Kidney (tissue), 14 donors: ENCODE results near the gene TMEM108. TPM values are rescaled to one million over a fixed set of nuclear protein-coding genes. Genes with fewer than 3 reads are reported as not detected.

ENCODE experiments used
- DNase-seq, 5 donors: peaks; one replicate each; pipeline ENCODE4 v3.0.0-alpha.2; 2013 to 2020
- FAIRE-seq: peaks from 2 replicates; lab custom pipeline; 2012; peaks lifted over from hg19 to GRCh38; lab: Jason Lieb, UNC
- H3K27ac ChIP-seq, 2 donors: one replicate each; pipeline ENCODE4 v1.7.0; 2013; ENCODE audit warnings: low read depth in 2 of 2, low read length in 2 of 2, inconsistent platforms in 1 of 2
- H3K27me3 ChIP-seq: one replicate; pipeline ENCODE4 v1.7.1; 2013; ENCODE audit warnings: low read length, inconsistent platforms; ENCODE audit not compliant: control insufficient read depth, insufficient read depth
- H3K36me3 ChIP-seq, 3 donors: one replicate each; pipeline versions ENCODE4 v1.7.0 to v1.7.1; 2013; ENCODE audit warnings: low read length in 3 of 3, control low read depth in 1 of 3, inconsistent platforms in 1 of 3; ENCODE audit not compliant: insufficient read depth in 3 of 3, control insufficient read depth in 2 of 3
- H3K4me1 ChIP-seq, 3 donors: one replicate each; pipeline versions ENCODE4 v1.7.0 to v1.7.1; 2013; ENCODE audit warnings: low read length in 3 of 3, inconsistent platforms in 1 of 3, low read depth in 1 of 3; ENCODE audit not compliant: control insufficient read depth in 2 of 3, insufficient read depth in 2 of 3
- H3K4me3 ChIP-seq, 3 donors: one replicate each; pipeline versions ENCODE4 v1.7.0 to v1.8.1; 2013; ENCODE audit warnings: low read length in 3 of 3, control low read depth in 1 of 3, inconsistent platforms in 1 of 3
- H3K9ac ChIP-seq, 3 donors: one replicate each; pipeline versions ENCODE4 v1.7.0 to v1.7.1; 2013; ENCODE audit warnings: low read length in 3 of 3, control low read depth in 1 of 3, inconsistent platforms in 1 of 3
- H3K9me3 ChIP-seq, 3 donors: one replicate each; pipeline versions ENCODE4 v1.7.0 to v1.7.1; 2013; ENCODE audit warnings: low read length in 3 of 3, control low read depth in 1 of 3, inconsistent platforms in 1 of 3; ENCODE audit not compliant: control insufficient read depth in 2 of 3, insufficient read depth in 1 of 3
- intact Hi-C: fragments of 100-400 bp; cut with DNase I; formaldehyde crosslinking; loops from one replicate; pipeline ENCODE4 v1.11.1; 2022
- polyA plus RNA-seq: library from polyadenylated mRNA; stranded (reverse); fragments of 350-450 nt; fragmentation: Illumina TruSeq; extraction: RNeasy Lipid Tissue Mini Kit (QIAGEN cat#74804); gene quantifications from one replicate; pipeline ENCODE4 v1.2.3, GENCODE V29; 2014; ENCODE audit warnings: low read depth, low replicate concordance; ENCODE audit not compliant: insufficient read depth
- total RNA-seq: library from RNA; stranded (reverse); fragmentation: NEBNext Ultra II Directional; extraction: Animal tissue kit (Norgen Biotek cat#: 25700); gene quantifications from one replicate; pipeline ENCODE4 v1.2.1, GENCODE V29; 2021
- TF ChIP-seq, protein P1 (sequence below): IDR thresholded peaks from 3 replicates; pipeline ENCODE4 v1.5.1; 2012; ENCODE audit warnings: mild to moderate bottlenecking, moderate library complexity, borderline replicate concordance; ENCODE audit not compliant: insufficient read depth; ENCODE audit errors: extremely low read depth
- donor health status: control.
- donor health status: control.
- donor health status: control.
- donor health status: control.
- donor health status: control.
- donor health status: DM: yes; HTN: yes; CAD: no.
- donor health status: Normal renal cell carcinoma (clear cell type).

Gene TMEM108
- total and polyA plus RNA-seq, 2 donors from 2014 or later: 0.91 to 1.5 TPM

DNA sequence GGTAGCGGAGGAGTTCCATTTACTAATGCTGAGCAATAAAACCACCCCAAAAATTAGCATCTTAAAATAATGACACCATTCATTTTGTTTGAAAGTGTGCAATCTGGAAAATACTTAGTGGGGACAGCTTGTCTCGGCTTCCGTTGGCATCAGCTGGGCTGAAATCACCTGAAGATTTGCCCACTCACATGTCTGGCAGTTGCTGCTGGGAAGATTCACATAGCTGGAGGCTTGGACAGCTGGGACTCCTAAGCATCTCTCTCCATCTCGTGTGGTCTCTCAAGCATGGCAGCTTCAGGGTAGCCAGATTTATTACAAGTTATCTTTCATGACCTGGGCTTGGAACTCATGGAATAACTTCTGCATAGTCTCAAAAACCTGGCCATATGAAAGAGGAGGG lies 323.2 kb downstream of the TMEM108 start:
- H3K4me1 ChIP-seq: no peaks in the 10 kb centered on the region
- H3K9ac ChIP-seq: no peak overlapping the region
- DNase-seq (no peak), FAIRE-seq (no peak)
- no peaks in the 10 kb centered on the region for H3K36me3 ChIP-seq
- H3K9me3 ChIP-seq: no peaks in the 10 kb centered on the region
- no peaks in the 10 kb centered on the region for H3K27me3 ChIP-seq
- H3K4me3 ChIP-seq: no peak overlapping the region
- intact Hi-C loops: no loop called here
- TF ChIP-seq, protein P1, sequence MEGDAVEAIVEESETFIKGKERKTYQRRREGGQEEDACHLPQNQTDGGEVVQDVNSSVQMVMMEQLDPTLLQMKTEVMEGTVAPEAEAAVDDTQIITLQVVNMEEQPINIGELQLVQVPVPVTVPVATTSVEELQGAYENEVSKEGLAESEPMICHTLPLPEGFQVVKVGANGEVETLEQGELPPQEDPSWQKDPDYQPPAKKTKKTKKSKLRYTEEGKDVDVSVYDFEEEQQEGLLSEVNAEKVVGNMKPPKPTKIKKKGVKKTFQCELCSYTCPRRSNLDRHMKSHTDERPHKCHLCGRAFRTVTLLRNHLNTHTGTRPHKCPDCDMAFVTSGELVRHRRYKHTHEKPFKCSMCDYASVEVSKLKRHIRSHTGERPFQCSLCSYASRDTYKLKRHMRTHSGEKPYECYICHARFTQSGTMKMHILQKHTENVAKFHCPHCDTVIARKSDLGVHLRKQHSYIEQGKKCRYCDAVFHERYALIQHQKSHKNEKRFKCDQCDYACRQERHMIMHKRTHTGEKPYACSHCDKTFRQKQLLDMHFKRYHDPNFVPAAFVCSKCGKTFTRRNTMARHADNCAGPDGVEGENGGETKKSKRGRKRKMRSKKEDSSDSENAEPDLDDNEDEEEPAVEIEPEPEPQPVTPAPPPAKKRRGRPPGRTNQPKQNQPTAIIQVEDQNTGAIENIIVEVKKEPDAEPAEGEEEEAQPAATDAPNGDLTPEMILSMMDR: no peak
- H3K27ac ChIP-seq: no peak overlapping the region

DNA sequence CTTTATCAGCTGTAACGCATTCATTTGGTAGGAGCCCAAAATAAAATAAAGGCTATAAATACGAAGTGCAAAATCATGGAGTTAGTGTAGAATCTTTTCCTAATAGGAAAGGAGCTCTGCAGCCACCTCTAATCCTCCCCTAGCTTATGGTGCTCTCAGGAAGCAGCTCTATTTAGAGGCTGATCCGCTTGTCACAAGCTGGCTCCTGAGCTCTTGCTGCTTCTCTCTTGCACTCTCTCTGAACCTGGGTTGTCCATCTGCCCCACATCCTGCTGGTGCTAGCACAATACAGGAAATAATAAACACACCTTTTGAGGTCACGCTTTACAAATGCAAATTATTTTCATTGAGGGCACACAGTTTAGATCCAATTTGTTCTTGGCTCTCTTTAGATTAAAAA lies 324.3 kb downstream of the TMEM108 start:
- TF ChIP-seq, protein P1: no peak
- Histone ChIP-seq H3K4me1 (no peaks in the 10 kb centered on the region), H3K4me3 (no peak overlapping the region), H3K9ac (no peak overlapping the region), H3K27ac (no peak overlapping the region), H3K27me3 (no peaks in the 10 kb centered on the region), H3K9me3 (no peaks in the 10 kb centered on the region), H3K36me3 (no peaks in the 10 kb centered on the region)
- intact Hi-C loops: no loop called here
- FAIRE-seq (no peak), DNase-seq (no peak)

DNA sequence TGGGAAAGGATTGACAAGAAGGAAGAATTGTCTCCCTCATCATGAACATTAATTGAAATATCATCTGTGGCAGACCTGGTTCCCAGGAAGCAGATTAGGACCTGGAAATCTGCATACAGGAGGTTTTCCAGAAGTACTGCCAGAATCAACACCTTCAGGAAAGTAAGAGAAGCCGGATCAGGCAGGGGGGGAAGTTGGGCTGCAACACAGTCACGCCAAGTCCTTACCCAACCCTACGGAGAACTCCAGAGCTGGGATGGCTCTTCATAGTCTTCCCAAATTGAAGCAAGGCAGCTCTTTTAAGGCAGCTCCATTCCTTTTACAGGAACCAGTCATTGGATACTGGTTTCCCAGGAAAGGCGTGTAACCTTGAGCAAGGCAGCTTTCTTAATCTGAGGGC lies 326.5 kb downstream of the TMEM108 start:
- no peak overlapping the region for H3K4me3 ChIP-seq
- FAIRE-seq (no peak), DNase-seq (no peak)
- no peak overlapping the region for H3K27ac ChIP-seq
- no peaks in the 10 kb centered on the region for H3K36me3 ChIP-seq
- H3K27me3 ChIP-seq: no peaks in the 10 kb centered on the region
- no peaks in the 10 kb centered on the region for H3K4me1 ChIP-seq
- intact Hi-C loops: no loop called here
- H3K9ac ChIP-seq: no peak overlapping the region
- H3K9me3 ChIP-seq: no peaks in the 10 kb centered on the region
- TF ChIP-seq, protein P1: no peak

DNA sequence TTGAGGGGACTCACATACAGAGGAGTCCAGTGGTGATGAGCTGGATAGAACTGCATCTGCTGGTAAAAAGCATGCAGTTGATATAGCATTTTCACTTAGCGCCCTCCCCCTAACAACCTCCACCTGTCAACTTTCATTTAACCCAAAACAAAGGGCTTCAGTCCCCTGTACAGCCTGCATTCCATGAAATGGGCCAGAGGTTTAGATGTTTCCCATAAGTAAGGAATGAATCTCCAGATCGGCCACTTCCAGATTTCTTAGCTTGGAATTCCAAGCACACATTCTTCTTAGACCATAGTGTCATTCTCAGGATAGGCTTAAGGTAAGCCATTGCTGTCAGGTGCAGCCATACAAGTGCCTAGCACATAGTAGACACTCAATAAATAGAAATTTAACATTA lies 328.7 kb downstream of the TMEM108 start:
- H3K36me3 ChIP-seq: no peaks in the 10 kb centered on the region
- H3K27me3 ChIP-seq: no peaks in the 10 kb centered on the region
- no peak for DNase-seq
- intact Hi-C loops: no loop called here
- TF ChIP-seq, protein P1: no peak
- no peak overlapping the region for H3K27ac ChIP-seq
- H3K4me1 ChIP-seq: no peaks in the 10 kb centered on the region
- H3K9ac ChIP-seq: no peak overlapping the region
- H3K9me3 ChIP-seq: no peaks in the 10 kb centered on the region
- FAIRE-seq: no peak
- no peak overlapping the region for H3K4me3 ChIP-seq
